Hematopoietic multipotent progenitor cell (in vitro differentiated cells): Measurements from ENCODE around the gene RGN. TPM values are rescaled to one million over a fixed set of nuclear protein-coding genes. Genes with fewer than 3 reads are reported as not detected.
"Not testable (repeated sequence)": the region's sequence is repeated elsewhere in the genome, so short reads cannot be mapped to it uniquely, and the experiment has no call there.

ENCODE experiments used
- DNase-seq, 3 donors: peaks; one replicate each; pipeline ENCODE4 v3.0.0-alpha.2; 2011 to 2015; ENCODE audit warnings: low read depth in 2 of 3, low spot score in 2 of 3
- small RNA-seq: library from RNA; depleted of rRNA; stranded (forward); fragments of <200 nt; gene quantifications from one replicate; pipeline ENCODE3, GENCODE V24; 2012
- total RNA-seq: library from RNA; depleted of rRNA; stranded (reverse); fragments of >200 nt; gene quantifications from one replicate; pipeline ENCODE4 v1.2.3, GENCODE V29; 2012

Gene RGN
- total RNA-seq, 1 donor, result not detected

DNA sequence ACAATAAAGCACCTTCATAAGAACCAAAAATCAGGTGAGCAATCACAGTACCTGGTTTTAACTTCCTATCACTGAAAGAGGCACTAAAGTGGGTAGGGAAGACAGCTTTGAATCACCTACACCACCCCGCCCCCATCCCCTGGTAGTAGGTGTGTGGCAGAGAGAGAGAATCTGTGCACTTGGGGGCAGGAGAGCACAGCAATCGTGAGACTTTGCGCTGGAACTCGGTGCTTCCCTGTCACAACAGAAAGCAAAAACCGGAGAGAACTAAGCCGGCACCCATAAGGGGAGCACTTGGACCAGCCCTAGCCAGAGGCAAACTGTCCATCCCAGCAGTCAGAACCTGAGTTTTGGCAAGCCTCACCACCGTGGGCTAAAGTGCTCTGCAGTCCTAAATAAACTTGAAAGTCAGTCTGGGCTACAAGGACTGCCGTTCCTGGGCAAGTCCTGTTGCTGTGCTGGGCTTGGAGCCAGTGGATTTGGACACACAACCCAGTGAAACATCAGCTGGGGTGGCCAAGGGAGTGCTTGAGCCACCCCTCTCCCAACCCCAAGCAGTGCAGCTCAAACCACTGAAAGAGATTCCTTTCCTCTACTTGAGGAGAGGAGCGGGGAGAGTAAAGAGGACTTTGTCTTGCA lies 34.2 kb downstream of the RGN start:
- DNase-seq, result no peak

DNA sequence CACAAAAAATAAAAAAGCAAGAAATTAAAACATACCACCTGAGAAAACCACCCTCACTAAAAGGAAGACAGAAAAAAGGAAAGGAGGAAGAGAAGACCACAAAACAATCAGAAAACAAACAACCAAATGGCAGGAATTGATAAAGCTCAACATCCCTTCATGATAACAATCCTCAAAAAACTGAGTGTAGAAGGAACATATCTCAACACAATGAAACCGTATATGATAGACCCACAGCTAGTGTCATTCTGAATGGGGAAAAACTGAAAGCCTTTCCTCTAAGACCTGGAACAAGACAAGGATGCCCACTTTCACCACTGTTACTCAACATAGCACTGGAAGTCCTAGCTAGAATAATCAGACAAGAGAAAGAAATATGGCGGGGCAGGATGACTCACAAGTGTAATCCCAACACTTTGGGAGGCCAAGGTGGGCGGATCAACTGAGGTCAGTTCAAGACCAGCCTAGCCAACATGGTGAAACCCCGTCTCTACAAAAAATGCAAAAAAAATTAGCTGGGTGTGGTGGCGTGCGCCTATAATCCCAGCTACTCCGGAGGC lies 38.4 kb downstream of the RGN start:
- not testable (repeated sequence) for DNase-seq

DNA sequence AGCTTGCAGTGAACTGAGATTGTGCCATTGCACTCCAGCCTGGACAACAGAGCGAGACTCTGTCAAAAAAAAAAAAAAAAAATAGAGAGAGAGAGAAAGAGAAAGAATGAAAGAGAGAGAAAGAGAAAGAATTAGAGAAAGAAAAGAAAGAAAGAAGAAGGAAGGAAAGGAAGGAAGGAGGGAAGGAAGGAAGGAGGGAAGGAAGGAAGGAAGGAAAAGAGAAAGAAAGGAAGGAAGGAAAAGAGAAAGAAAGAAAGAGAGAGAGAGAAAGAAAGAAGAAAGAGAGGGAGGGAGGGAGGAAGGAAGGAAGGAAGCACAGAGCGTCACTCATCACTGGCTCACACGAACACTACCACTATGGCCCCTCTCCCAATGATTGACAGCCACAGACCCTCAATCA lies 46.2 kb downstream of the RGN start:
- DNase-seq, result not testable (repeated sequence)

DNA sequence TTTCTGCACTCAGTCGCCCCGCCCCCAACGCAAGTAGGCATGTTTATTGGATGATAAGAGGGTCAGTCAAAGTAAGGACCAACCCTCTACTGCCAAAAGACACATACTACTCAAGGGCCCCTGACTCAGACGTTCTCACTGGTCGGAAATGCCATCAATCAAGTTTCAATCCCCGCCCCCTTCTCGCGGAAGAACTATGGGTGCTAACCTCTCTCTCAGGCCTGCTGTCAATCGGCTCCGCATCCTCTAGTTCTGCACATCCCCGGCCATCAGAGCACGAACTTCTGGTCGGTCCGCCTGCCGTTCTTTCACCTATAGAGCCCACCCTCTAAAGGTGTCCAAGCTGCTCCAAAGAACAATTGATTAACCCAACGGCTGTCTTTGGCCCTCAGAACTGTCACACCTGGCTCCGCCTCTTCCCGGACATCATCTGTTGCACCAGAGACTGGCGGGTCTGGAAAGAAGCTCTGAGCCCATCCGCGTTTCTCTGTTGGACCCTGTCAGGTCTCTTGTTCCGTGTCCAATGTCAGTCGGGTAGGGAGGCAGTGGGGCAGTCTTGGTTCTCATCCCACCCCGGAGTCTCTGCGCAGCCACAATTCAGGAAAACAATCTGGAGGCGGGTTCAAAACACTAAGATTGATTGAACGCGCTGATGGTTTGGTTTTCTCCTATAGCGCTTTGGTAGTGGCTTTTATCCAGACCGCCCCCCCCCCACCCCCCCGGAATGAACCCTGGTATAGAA lies 51.1 kb downstream of the RGN start:
- DNase-seq, result peak; percentile 76 to 96 (median 92)

DNA sequence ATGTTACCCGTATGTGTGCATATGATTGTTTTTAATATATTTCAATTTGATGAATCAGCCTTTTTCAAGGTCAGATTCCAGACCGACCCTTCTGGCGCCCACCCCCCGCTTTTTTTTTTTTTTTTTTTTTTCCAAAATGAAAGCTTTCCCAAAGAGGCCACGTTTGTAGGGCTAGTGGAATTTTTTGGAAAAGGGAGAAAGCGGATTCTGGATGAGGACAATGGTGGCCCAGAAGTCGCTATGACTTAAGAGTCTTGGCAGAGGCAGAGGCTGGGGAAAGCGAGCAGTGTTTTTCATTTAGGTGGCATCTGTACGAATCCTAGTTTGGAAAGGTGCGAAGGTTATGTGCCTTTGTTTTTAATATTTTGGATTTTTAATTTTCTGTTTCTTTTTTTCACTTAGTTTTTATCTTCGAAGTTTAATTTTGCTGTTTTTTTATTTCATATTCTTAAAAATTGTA lies 51.7 kb downstream of the RGN start:
- no peak for DNase-seq

DNA sequence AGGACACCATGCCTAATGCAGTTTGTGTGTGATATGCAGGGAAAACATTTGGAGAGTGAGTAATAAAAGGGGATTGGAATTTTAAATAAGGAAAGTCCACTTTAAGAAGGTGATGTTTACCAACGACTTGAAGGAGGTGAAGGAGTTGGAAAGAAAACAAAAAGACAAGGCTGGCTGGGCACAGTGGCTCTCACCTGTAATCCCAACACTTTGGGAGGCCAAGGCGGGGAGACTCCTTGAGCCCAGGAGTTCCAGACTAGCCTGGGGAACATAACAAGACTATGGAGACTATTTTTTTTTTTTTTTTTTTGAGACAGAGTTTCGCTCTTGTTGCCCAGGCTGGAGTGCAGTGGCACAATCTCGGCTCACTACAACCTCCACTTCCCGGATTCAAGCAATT lies 55.2 kb downstream of the RGN start:
- no peak for DNase-seq

DNA sequence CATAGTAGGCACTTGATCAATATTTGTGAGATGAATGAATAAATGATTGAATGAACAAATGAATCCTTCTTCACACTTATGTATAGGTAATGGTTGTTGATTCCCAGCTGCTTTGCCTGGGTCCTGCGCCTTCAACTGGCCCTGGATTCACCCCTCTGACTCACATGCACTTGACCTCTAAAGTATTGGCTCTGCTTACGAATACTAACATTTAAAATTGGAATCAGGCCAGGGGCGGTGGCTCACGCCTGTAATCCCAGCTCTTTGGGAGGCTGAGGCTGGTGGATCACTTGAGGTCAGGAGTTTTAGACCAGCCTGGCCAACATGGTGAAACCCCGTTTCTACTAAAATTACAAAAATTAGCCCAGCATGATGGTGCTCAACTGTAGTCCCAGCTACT lies 57.4 kb downstream of the RGN start:
- not testable (repeated sequence) for DNase-seq

DNA sequence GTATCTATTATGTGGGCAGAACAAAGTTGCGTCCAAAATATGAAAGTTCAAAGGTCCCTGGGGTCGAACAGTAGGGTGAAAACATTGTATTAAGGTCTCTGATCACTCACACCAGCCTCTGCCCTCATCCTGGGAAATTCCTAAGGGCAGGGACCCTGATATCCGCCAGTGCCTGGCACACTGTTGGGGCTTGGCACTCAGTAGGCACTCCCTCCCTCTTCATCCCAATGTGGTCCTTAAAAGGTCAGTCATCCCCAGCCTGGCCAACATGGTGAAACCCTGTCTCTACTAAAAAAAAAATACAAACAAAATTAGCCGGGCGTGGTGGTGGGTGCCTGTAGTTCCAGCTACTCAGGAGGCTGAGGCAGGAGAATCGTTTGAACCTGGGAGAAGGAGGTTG lies 59.9 kb downstream of the RGN start:
- no peak for DNase-seq

Small RNAs within 50 kb of the gene (small RNA-seq; reads per million reads assigned to genes)
- 0.20 reads per million for gene RNU12-2P
- not detected for gene RNU6-1189P

Other genes starting within 250 kb of the RGN start
- gene RP2, start 241.4 kb upstream of the RGN start, total RNA-seq, result 12.9 TPM
- gene JADE3, start 166.0 kb upstream of the RGN start, total RNA-seq, result 5.7 TPM
- 59.8 TPM for gene NDUFB11, start 66.3 kb downstream of the RGN start, total RNA-seq
- 80.8 TPM for gene RBM10, start 66.8 kb downstream of the RGN start, total RNA-seq
- 224 TPM for gene UBA1, start 115.4 kb downstream of the RGN start, total RNA-seq
- 65.4 TPM for gene CDK16, start 140.2 kb downstream of the RGN start, total RNA-seq
- 110 TPM for gene USP11, start 154.6 kb downstream of the RGN start, total RNA-seq